Activated B cell treated with CpG ODN at 0.5 μM for 24 hours (primary cell): ENCODE data around the gene LDB2. TPM values are rescaled to one million over a fixed set of nuclear protein-coding genes. Genes with fewer than 3 reads are reported as not detected.

Experiments used
- ATAC-seq: fragments of 200-7000 bp; cut with Tn5 transposase; one replicate; pipeline ENCODE4 v1.10.0; 2021; ENCODE audit warnings: low read depth, mild to moderate bottlenecking, moderate library complexity
- CTCF ChIA-PET: fragments of 350-600 bp; sonication (Branson Sonifier 250); formaldehyde crosslinking; loops from one replicate; lab custom pipeline; 2021; ENCODE audit warnings: antibody characterized with exemption; lab: Charles Lee
- POLR2A ChIA-PET: fragments of 350-600 bp; sonication (Branson Sonifier 250); formaldehyde crosslinking; loops from one replicate; lab custom pipeline; 2021; ENCODE audit warnings: antibody characterized with exemption; lab: Charles Lee
- DNase-seq: peaks from one replicate; pipeline ENCODE4 v3.0.0; 2022
- H3K27ac Mint-ChIP-seq: one replicate; pipeline ENCODE4 v1.8.0; 2020; ENCODE audit warnings: mixed read lengths
- H3K27me3 Mint-ChIP-seq: one replicate; pipeline ENCODE4 v1.8.0; 2021; ENCODE audit warnings: mixed read lengths
- H3K36me3 Mint-ChIP-seq: one replicate; pipeline ENCODE4 v1.8.0; 2021; ENCODE audit warnings: low read depth, mixed read lengths
- H3K4me1 Mint-ChIP-seq: one replicate; pipeline ENCODE4 v1.8.0; 2021; ENCODE audit warnings: mixed read lengths
- H3K4me3 Mint-ChIP-seq: one replicate; pipeline ENCODE4 v1.8.0; 2020; ENCODE audit warnings: mild to moderate bottlenecking, mixed read lengths
- H3K9me3 Mint-ChIP-seq: one replicate; pipeline ENCODE4 v1.8.0; 2020; ENCODE audit warnings: mixed read lengths
- intact Hi-C: fragments of 100-400 bp; cut with micrococcal nuclease; formaldehyde crosslinking; loops from one replicate; pipeline ENCODE4 v1.15.1; 2024
- total RNA-seq: library from RNA; stranded (reverse); gene quantifications from 2 replicates; pipeline ENCODE4 v1.2.3, GENCODE V29; 2022
- TF ChIP-seq, protein P1 (sequence below): fragments of 200-600 bp; IDR thresholded peaks from one replicate; pipeline ENCODE4 v1.8.0; 2022; ENCODE audit warnings: antibody characterized with exemption, mild to moderate bottlenecking

The LDB2 gene
- total RNA-seq, 1 donor from 2014 or later = not detected

DNA sequence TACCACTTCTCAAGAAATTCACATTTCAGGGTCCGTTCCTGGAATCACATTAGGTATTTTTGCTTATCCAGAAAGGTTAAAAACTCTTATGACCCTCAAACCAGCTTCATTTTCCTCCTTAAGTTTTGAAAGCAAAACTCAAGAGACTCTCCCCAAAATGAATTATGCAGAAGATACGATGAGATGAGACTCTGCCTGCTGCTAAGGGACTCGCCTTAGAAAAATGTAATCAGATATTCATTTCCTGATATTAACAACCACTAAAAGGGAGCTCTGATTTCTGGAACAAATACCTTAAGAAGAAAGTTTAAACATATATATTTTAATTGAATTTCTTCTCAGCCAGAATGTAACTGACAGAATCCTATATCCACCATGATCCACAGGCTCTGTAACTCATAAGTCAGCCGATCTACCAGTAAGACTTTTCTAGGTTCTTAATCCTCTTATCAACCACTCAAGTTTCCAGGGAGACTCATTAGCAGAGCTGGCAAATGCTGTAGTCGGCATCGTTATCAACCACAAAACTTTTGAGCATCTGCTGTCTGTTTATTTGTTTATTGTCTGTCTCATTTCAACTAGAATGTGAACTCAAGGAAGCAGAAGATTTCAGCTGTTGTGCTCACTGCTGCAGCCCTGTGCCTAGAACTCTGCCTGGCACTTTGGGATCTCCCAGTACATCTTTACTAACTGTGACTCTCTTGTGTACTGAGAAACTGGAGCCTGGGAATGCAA is 112.5 kb downstream of the LDB2 start:
- Mint-ChIP-seq H3K4me1 (no peaks in the 10 kb centered on the region), H3K9me3 (no peaks in the 10 kb centered on the region), H3K27me3 (no peaks in the 10 kb centered on the region), H3K27ac (no peak overlapping the region), H3K36me3 (no peaks in the 10 kb centered on the region), H3K4me3 (no peak overlapping the region)
- DNase-seq (no peak), ATAC-seq (no peak)
- CTCF ChIA-PET = no interaction called here
- POLR2A ChIA-PET = no interaction called here
- intact Hi-C loops = no loop called here
- TF ChIP-seq, protein P1, sequence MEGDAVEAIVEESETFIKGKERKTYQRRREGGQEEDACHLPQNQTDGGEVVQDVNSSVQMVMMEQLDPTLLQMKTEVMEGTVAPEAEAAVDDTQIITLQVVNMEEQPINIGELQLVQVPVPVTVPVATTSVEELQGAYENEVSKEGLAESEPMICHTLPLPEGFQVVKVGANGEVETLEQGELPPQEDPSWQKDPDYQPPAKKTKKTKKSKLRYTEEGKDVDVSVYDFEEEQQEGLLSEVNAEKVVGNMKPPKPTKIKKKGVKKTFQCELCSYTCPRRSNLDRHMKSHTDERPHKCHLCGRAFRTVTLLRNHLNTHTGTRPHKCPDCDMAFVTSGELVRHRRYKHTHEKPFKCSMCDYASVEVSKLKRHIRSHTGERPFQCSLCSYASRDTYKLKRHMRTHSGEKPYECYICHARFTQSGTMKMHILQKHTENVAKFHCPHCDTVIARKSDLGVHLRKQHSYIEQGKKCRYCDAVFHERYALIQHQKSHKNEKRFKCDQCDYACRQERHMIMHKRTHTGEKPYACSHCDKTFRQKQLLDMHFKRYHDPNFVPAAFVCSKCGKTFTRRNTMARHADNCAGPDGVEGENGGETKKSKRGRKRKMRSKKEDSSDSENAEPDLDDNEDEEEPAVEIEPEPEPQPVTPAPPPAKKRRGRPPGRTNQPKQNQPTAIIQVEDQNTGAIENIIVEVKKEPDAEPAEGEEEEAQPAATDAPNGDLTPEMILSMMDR = no peak

DNA sequence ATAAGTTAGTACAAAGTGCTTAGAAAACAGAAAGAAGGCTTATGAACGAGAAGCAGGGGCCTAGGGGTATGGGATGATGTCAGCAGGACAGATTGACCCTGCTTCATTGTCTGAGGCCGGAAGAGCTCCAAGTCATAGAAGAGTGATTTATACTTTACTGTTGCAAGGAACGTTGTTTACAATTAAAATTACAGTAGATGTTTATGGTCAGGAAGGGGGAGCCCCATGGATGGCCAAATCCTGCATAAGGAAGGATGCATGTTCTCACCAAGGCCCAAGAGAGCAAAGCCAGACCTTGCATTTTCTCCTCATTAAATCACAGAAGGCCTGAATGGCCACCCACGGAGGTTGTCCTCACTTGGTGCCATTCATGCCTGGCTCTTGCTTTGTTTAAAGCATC is 115.3 kb downstream of the LDB2 start:
- H3K27ac Mint-ChIP-seq = no peak overlapping the region
- ChIA-PET CTCF (no interaction called here), POLR2A (no interaction called here)
- TF ChIP-seq, protein P1 = no peak
- H3K36me3 Mint-ChIP-seq = no peaks in the 10 kb centered on the region
- H3K4me3 Mint-ChIP-seq = no peak overlapping the region
- intact Hi-C loops = no loop called here
- H3K27me3 Mint-ChIP-seq = no peaks in the 10 kb centered on the region
- no peaks in the 10 kb centered on the region for H3K9me3 Mint-ChIP-seq
- no peaks in the 10 kb centered on the region for H3K4me1 Mint-ChIP-seq
- ATAC-seq = no peak
- DNase-seq = no peak

DNA sequence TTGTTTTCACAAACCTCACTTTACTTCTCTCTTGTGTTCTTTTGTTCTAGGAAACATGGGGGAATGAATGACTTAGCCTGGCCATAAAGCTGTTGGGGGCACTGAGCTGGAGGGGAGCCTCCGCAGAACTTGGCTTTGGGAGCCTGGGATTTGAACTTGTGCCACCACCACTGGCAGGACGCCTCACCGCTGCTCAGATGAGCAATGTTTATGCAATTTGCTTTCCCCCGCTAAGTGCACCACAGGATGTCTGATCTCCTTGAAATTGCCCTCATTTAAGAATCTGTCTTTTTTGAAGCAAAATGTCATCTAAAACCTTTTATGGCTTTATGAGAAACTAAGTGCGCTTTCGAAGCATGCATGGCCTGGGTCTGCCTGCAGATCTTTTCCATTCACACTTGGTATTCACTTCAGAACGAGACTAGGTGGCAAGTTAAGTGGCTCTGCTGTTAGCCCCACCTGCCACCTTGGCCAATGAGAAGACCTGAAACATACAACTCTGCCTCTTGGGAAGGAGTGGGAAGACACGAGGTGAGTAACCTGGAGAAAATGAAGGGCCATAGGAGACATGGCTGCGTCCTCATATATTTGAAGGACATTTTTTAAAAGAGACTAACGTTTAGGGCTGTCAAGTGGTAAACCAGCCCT is 119.3 kb downstream of the LDB2 start:
- ChIA-PET POLR2A (no interaction called here), CTCF (no interaction called here)
- TF ChIP-seq, protein P1 = no peak
- Mint-ChIP-seq H3K9me3 (no peaks in the 10 kb centered on the region), H3K27me3 (no peaks in the 10 kb centered on the region), H3K4me3 (no peak overlapping the region), H3K36me3 (no peaks in the 10 kb centered on the region), H3K4me1 (no peaks in the 10 kb centered on the region), H3K27ac (no peak overlapping the region)
- DNase-seq (no peak), ATAC-seq (no peak)
- intact Hi-C loops = no loop called here

DNA sequence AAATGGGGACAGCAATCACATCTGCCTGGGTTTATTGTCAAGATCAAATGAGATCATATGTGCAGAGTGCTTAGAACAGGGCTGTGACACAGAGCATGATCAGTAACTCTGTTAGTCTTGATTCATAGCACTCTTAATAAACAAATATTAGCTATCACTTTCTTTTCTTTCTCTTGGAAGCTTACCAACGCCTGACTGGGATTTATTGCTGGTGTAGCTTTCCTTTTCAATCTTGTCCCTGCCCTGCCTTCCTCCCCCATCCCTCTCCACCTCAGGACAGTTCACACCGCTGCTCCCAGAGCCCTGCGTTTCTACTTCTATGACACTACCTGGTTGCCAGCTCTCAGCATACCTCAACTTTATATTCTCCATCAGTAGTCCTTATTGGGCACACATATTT is 120.7 kb downstream of the LDB2 start:
- H3K27ac Mint-ChIP-seq = no peak overlapping the region
- ChIA-PET CTCF (no interaction called here), POLR2A (no interaction called here)
- no peaks in the 10 kb centered on the region for H3K9me3 Mint-ChIP-seq
- DNase-seq = no peak
- intact Hi-C loops = no loop called here
- TF ChIP-seq, protein P1 = no peak
- H3K36me3 Mint-ChIP-seq = no peaks in the 10 kb centered on the region
- no peak for ATAC-seq
- no peaks in the 10 kb centered on the region for H3K27me3 Mint-ChIP-seq
- no peak overlapping the region for H3K4me3 Mint-ChIP-seq
- no peaks in the 10 kb centered on the region for H3K4me1 Mint-ChIP-seq

DNA sequence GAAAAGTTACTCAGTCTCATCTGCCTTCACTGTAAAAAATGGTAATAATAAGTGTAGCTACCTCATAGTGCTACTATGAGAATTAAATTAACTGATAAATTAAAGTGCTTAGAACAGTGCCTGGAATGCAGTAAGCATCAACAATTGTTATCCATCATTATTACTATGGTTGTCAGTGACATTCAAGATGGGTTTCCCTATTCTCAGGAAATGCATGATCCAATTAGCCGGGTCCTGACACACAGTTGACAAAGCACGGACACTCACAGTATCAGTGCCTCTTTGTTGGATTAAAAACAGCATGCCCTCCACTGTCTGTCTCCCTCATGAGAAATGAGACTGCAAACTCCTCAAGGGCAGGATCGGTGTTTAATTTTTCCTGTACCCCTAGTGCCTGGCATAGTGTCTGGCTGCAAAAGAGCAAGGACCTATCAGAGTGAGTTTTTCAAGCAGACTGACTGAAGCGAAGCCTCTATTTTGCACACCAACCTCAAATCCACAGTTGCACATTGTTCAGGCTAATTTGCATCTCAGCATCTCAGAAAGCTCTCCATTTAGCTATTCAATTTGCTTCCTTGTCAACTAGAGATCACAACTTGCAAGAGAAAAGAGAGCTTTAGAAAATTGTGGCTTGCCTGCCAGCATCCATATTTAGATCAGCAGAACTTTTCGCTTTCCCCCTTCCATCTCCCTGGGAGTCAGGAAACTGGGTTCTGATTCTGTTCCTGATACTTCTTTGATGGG is 122.9 kb downstream of the LDB2 start:
- no peaks in the 10 kb centered on the region for H3K36me3 Mint-ChIP-seq
- ChIA-PET CTCF (no interaction called here), POLR2A (no interaction called here)
- no peaks in the 10 kb centered on the region for H3K27me3 Mint-ChIP-seq
- no peaks in the 10 kb centered on the region for H3K9me3 Mint-ChIP-seq
- H3K27ac Mint-ChIP-seq = no peak overlapping the region
- no peak for ATAC-seq
- intact Hi-C loops = no loop called here
- H3K4me1 Mint-ChIP-seq = no peaks in the 10 kb centered on the region
- no peak for DNase-seq
- H3K4me3 Mint-ChIP-seq = no peak overlapping the region
- TF ChIP-seq, protein P1 = no peak
